ENCODE results near the gene NDUFB4.

NDUFB4 gene

DNA sequence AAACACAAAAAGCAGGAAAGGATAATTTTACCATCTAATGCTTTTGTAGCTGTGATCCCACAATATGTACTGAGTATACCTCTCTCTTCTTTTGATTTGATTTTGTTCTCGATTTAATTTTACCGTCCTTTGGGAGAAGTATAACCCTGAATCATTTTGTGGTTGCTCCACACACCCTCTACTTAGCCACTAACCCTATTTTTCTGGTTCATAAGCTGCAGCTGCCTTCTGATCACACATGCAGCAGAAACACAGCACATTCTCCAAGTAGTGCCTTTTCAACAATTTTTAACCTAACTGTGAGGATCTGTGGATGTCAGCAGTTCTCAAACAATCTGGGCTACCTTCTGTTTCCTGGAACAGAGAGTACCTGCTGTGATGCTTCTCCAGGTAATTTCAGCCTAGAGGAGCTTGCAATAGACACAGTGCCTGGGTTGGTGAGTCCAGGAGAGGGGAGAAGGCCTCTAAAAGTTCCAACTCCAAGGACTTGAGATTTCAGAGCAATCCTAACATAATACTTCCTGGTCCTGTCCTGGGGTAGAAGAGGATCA lies 45.6 kb downstream of the NDUFB4 start:
- no peak for ATAC-seq

DNA sequence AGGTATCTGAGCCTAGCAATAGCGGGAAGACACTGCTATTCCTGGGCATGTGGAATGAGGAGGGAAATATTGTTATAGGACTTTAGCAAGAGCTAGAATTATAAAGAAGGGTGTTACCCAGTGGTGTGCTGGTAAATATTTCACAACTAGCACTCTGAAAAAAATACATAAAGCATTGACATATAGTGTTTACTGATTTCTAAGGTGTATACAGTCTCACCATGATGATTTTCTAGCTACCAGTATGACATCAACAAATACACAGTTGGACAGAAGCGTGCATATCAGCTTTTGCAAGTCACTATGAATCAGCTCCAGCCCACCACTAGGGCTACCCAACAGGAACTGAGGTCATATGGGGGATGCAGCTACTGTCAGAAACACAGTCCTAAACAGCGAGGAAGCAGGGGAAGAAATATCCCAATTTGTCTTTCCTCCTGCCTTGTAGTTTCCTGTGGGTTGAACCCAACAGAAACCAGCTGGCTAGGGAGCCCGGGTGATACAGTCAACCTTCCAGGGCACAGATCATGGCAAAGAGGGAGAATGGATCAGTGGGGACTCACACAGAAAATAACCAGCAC lies 46.3 kb downstream of the NDUFB4 start:
- ATAC-seq, result peak; percentile 58 to 68

DNA sequence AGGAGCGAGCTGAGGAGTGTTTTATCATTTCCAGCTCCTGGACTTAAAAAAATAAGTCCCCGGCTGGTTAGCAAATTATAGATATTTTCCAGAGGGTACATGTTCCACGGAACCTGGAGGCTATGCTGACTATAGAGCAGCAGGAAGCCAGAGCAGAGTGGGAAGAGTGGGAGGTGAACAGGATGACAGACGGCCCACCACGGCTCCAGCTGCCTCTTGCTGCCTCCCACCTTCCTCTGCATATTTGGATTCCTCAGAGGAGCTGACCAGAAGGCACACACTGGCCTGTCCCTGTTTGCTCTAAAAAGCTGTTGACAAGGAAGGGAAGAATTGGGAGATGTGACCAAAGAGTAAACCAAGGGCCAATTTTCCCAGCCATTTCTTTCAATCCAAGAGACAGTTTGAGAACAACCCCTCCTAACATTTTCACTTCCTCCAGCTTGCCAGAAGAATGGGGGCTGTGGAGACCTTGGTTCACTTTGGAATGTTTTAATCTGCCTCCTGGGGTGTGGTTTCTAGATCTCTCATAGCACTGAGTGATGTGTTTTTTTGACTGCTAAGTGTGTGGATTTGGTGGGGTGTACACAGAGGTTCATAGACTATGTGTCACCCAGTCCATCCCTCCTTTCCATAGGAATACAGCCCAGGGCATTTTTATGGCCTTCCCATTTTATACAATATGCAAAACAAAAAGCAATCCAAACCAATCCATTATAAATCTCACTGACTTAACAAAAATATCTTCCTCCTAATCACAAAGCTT lies 49.1 kb downstream of the NDUFB4 start:
- no peak for ATAC-seq

DNA sequence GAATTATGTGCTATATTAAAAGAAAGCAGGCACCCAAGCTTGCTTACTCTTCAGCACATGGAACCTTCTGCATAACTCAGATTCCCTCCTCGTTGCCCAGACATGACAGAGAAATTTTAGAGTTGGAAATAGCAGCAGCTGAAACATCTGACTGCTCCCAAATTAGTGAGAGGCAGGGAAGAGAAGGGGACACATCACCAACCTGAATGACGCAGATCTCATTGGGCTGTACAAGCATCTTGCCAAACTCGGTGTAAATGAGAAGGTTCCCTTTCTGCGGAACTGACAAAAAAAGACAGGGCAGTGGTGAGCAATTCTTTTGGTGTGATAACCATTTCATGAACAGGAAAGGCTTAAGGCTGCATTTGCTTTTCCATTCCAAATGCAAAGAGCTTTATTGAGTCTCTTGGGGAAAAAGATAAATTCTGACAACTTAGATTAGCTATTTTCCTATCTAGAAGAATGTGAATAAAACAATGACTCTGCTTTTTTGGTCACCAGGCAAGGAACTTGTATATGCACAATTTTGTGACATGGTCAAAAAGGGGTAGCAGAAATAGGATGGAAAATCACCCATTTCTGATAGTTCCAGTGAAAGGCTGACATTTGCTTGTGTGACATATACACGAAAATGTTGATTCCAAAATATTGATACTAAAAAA lies 50.8 kb downstream of the NDUFB4 start:
- ATAC-seq, result no peak

DNA sequence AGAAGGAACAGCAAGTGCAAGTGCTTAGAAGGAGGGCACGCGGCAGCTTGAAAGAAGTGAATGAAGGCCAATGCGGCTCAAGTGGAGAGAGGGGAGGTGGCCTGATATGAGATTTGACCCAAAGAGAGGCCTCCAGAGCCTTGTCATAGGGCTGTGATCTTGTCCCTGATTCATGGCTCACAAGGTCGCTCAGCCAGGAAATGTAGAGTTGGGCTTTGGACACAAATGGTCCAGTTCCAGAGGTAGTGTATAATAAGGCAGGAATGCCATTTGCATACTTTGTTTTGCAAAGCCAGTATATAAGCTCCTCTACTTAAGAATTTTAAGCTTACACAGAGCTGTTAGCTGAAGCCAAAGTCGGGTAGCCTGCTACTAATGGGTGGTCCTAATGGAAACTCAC lies 52.2 kb downstream of the NDUFB4 start:
- ATAC-seq, result no peak

DNA sequence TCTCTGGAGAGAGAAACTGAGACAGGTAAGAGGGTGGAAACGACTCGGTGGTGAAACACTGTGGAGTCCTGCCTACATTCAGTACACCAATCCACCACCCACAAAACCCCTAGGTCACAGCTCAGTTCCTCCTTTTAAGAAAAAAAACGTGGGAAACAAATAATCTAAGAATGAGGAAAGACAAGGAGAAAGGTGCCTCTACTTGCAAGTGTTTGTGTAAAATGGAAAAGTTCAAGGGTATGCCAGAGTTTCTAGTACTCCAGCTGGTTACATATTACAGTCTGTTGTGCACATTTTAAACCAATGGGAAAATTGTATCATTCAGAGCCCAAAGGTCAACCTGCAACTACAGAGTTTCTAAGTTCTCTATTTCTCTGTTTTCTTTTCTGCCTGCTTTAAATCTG lies 53.7 kb downstream of the NDUFB4 start:
- ATAC-seq, result no peak

DNA sequence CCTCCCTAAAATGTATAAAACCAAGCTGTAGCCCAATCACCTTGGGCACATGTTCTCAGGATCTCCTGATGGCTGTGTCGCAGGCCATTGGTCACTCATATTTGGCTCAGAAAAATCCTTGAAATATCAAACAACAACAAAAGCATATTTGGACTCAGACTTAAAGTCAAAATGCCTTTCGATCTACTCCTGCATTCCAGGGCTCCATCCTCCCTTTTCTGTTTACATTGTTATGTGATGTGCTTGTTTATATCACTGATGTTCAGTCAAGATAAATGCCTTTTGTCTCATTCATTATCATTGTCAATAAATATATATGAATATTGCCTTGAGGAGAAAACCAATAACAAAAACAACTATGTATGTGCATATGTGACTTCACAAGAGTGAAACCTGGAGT lies 54.2 kb downstream of the NDUFB4 start:
- ATAC-seq, result no peak

All from activated CD4-positive, CD25-positive, alpha-beta regulatory T cell treated with anti-CD3 and anti-CD28 coated beads, Interleukin-2, amount 50 U/mL, for 24 hours (primary cell).